Neutrophil (primary cell): ENCODE measurements around the gene TRPV5.
A peak's percentile ranks its signal among the peaks of the same experiment; 100 is the strongest.

Source experiments
- H3K27ac ChIP-seq: fragments of 200-600 bp; sonication (generic); 2 replicates; pipeline ENCODE4 v1.5.1; 2016; ENCODE audit warnings: mild to moderate bottlenecking, moderate library complexity
- H3K27me3 ChIP-seq: fragments of 200-600 bp; sonication (generic); 2 replicates; pipeline ENCODE4 v1.6.0; 2016; ENCODE audit warnings: mild to moderate bottlenecking
- H3K36me3 ChIP-seq: fragments of 200-600 bp; sonication (generic); 2 replicates; pipeline ENCODE4 v1.5.1; 2017
- H3K4me1 ChIP-seq, 2 experiments: fragments of 200-600 bp in 1 of 2; sonication (generic) in 1 of 2; 1 replicate in 1 of 2; 2 replicates in 1 of 2; pipeline versions ENCODE4 v1.5.1 to v1.6.1; 2013 to 2016; ENCODE audit warnings: low read depth in 1 of 2, low read length in 1 of 2, mild to moderate bottlenecking in 1 of 2, moderate library complexity in 1 of 2; ENCODE audit not compliant: control insufficient read depth in 1 of 2, insufficient read depth in 1 of 2
- H3K4me3 ChIP-seq, 2 experiments: fragments of 200-600 bp in 1 of 2; sonication (generic) in 1 of 2; 1 replicate in 1 of 2; 2 replicates in 1 of 2; pipeline ENCODE4 v1.5.1; 2013 to 2016; ENCODE audit warnings: low read depth in 1 of 2, low read length in 1 of 2, mild to moderate bottlenecking in 1 of 2, moderate library complexity in 1 of 2
- H3K9me3 ChIP-seq: fragments of 200-600 bp; sonication (generic); 2 replicates; pipeline ENCODE4 v1.5.1; 2016
- TF ChIP-seq, protein P1 (sequence below): fragments of 200-600 bp; sonication (generic); IDR thresholded peaks from 2 replicates; pipeline ENCODE4 v1.5.1; 2016; ENCODE audit warnings: antibody characterized with exemption

The TRPV5 gene

DNA sequence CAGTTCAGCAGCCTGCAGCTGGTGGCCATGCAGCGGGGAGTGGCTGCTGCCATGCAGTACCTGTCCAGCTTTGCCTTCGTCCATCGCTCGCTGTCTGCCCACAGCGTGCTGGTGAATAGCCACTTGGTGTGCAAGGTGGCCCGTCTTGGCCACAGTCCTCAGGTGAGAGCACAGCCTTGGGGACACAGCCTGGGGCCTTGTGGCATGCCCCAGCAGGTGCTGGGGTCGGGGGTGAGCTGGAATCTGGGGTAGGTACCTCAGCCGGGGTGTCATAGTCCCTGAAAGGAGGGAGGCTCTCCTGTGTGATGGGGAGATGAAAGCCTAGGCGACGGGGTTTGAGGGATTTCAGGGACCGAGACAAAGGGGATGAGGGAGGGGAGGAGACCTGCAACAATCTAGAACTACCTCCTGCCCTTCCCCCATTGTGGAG, 64.5 kb downstream of the TRPV5 start:
- Histone ChIP-seq H3K27me3 (no peaks in the 10 kb centered on the region), H3K9me3 (no peaks in the 10 kb centered on the region)
- TF ChIP-seq, protein P1, sequence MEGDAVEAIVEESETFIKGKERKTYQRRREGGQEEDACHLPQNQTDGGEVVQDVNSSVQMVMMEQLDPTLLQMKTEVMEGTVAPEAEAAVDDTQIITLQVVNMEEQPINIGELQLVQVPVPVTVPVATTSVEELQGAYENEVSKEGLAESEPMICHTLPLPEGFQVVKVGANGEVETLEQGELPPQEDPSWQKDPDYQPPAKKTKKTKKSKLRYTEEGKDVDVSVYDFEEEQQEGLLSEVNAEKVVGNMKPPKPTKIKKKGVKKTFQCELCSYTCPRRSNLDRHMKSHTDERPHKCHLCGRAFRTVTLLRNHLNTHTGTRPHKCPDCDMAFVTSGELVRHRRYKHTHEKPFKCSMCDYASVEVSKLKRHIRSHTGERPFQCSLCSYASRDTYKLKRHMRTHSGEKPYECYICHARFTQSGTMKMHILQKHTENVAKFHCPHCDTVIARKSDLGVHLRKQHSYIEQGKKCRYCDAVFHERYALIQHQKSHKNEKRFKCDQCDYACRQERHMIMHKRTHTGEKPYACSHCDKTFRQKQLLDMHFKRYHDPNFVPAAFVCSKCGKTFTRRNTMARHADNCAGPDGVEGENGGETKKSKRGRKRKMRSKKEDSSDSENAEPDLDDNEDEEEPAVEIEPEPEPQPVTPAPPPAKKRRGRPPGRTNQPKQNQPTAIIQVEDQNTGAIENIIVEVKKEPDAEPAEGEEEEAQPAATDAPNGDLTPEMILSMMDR, result no peak

DNA sequence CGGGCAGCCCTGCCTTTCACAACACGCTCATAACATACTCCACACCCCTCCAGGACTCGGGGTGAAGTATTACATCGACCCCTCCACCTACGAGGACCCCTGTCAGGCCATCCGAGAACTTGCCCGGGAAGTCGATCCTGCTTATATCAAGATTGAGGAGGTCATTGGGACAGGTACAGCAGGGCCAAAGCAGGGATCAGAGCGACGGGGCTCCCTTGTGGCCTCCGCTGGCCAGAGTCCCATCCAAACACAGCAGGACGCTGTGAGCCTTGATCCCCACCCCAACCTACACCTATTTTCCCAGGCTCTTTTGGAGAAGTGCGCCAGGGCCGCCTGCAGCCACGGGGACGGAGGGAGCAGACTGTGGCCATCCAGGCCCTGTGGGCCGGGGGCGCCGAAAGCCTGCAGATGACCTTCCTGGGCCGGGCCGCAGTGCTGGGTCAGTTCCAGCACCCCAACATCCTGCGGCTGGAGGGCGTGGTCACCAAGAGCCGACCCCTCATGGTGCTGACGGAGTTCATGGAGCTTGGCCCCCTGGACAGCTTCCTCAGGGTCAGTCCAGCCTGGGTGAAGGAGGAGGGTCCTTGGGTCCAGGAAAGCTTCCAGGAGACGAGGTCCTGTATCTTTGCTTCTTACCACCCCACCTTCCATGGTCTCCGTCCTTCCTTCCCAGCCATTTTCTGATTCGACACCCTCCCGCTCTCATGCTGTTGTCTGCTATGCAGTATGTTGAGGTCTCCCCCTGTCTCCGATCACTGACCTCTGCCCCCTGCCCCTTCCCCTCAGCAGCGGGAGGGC, 65.2 kb downstream of the TRPV5 start:
- Histone ChIP-seq H3K9me3 (no peaks in the 10 kb centered on the region), H3K4me3 (no peak overlapping the region), H3K4me1 (peaks cover 0 to 2% of the 10 kb centered on the region in 2 experiments), H3K27me3 (no peaks in the 10 kb centered on the region), H3K36me3 (peaks cover 38% of the 10 kb centered on the region), H3K27ac (no peak overlapping the region)
- TF ChIP-seq, protein P1, result no peak

More for the DNA sequence above, 64.5 kb downstream of the TRPV5 start:
- peaks cover 31% of the 10 kb centered on the region for H3K36me3 ChIP-seq
- H3K4me3 ChIP-seq, result no peak overlapping the region
- peaks cover 0 to 2% of the 10 kb centered on the region in 2 experiments for H3K4me1 ChIP-seq
- no peak overlapping the region for H3K27ac ChIP-seq

DNA sequence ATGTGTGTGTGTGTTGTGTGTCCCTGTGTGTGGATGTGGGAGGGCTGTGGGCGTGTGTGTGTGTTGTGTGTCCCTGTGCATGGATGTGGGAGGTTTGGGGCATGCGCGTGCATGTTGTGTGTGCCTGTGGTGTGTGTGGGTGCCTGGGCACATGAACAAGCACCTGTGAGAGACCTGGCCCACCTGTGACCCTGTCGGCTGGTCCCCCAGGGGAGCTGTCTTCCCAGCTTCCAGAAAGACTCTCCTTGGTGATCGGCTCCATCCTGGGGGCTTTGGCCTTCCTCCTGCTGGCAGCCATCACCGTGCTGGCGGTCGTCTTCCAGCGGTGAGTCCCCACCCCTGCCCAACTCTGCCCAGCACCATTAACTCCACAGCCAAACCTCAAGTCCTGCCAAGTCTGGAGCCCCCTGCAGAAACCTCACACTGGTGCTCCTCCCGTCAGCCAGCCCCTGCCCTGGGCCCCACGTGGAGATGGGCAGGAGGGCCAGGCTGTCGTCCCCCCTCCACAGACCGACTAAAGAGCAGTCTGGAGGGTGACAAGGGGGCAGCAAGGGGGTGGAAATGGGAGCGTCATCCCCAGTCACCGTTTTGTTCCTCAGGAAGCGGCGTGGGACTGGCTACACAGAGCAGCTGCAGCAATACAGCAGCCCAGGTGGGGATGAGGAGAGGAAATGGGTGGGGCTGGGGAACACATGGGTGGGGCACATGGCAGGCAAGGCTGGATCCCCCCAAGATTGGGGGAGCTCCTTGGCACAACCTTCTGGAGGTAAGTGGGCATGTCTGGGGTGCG, 66.0 kb downstream of the TRPV5 start:
- Histone ChIP-seq H3K27me3 (no peaks in the 10 kb centered on the region), H3K4me3 (no peak overlapping the region), H3K36me3 (peaks cover 45% of the 10 kb centered on the region), H3K27ac (no peak overlapping the region), H3K9me3 (no peaks in the 10 kb centered on the region), H3K4me1 (peaks cover 0 to 2% of the 10 kb centered on the region in 2 experiments)
- TF ChIP-seq, protein P1, result no peak

DNA sequence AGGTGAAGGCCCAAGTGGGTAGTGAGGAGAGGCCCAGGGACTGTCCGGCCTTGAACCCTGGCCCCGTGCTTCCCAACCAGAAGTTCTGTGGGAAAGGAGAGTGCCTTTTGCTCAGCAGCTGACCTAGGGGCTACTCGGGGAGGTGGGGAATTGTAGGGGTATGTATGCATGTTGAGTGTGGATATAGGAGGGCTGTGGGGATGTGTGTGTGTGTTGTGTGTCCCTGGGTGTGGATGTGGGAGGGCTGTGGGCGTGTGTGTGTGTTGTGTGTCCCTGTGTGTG, 66.5 kb downstream of the TRPV5 start:
- TF ChIP-seq, protein P1, result no peak
- Histone ChIP-seq H3K4me3 (no peak overlapping the region), H3K9me3 (no peaks in the 10 kb centered on the region), H3K4me1 (peaks cover 0 to 2% of the 10 kb centered on the region in 2 experiments), H3K27ac (no peak overlapping the region), H3K36me3 (peaks cover 45% of the 10 kb centered on the region), H3K27me3 (no peaks in the 10 kb centered on the region)

DNA sequence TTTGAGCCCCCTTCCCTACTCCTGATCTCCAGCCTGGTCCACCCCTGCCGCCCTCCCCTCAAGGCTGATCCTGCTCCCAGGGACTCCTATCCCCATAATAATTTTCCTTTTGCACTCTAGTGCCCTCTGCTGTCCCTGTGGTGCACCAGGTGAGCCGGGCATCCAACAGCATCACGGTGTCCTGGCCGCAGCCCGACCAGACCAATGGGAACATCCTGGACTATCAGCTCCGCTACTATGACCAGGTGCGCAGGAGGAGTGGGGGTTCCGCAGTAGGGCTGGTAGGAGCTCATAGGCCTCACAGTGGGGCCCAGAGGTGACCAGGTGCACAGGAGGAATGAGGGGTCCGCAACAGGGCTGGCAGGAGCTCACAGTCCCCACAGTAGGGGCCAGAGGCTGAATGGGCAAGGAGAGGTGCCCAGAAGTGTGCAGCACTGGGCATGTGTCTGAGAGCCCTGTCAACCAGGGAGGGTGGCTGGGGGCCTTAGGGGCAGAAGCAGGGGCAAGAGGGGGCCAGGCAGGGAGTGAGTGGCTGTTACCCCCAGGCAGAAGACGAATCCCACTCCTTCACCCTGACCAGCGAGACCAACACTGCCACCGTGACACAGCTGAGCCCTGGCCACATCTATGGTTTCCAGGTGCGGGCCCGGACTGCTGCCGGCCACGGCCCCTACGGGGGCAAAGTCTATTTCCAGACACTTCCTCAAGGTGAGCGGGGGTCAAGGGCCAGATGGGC, 67.0 kb downstream of the TRPV5 start:
- H3K27me3 ChIP-seq, result no peaks in the 10 kb centered on the region
- no peak overlapping the region for H3K4me3 ChIP-seq
- no peak overlapping the region for H3K27ac ChIP-seq
- H3K9me3 ChIP-seq, result no peaks in the 10 kb centered on the region
- H3K4me1 ChIP-seq, result peaks cover 0 to 2% of the 10 kb centered on the region in 2 experiments
- peaks cover 41% of the 10 kb centered on the region for H3K36me3 ChIP-seq
- TF ChIP-seq, protein P1, result peak; percentile 10
